CD4-positive, alpha-beta T cell treated with Interferon alpha-2 for 1 hour (primary cell): Measurements from ENCODE around the gene CEP162.
"Not testable (repeated sequence)": the region's sequence is repeated elsewhere in the genome, so short reads cannot be mapped to it uniquely, and the experiment has no call there.

Experiments used
- DNase-seq, 2 donors: peaks; one replicate each; pipeline ENCODE4 v3.0.0-alpha.2; 2020 to 2022

CEP162 gene

GRCh38 chr6:84086545-84087429, 140.7 kb downstream of the CEP162 start:
- no peak for DNase-seq

- no peak for DNase-seq
Measured at GRCh38 chr6:84086056-84086455, 141.4 kb downstream of the CEP162 start.

DNA sequence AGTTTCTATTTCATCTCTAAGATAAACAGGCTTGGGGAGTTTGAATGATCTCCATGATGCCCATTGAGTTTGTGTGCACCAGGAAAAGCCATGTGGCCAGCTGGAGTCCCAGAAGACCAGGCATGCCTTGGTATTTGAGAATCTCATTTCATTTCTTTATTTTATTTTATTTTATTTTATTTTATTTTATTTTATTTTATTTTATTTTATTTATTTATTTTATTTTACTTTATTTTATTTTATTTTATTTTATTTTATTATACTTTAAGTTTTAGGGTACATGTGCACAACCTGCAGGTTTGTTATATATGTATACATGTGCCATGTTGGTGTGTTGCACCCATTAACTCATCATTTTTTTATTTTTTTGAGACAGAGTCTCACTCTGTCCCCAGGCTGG, 142.7 kb downstream of the CEP162 start:
- not testable (repeated sequence) for DNase-seq

DNA sequence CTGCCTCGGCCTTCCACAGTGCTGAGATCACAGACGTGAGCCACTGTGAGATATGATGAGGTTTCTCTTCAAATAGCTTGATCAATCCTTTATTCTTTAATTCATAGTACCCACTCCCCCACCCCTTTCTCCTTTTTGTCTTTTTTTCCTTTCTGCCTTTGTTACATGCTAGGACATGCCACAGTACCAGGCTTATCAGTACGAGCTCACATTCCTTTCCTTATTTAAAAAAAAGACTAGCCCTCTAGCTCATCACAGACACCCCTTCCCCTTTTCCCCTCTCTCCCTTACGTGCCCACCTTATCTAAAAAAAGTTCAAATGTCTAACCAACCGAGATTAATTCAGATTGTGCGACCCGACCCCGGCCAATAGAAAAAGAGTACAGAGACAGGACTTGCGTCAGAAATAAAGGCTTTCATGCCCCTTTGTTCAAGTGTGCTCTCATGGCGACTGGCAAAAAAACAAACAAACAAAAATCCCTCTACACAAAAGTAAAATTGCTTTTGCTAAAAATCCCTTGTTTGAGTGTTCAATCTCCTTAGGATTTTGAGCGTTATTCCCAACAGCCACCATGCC, 144.7 kb downstream of the CEP162 start:
- DNase-seq: no peak

- no peak for DNase-seq
Measured at GRCh38 chr6:84081222-84081621, 146.2 kb downstream of the CEP162 start.

DNA sequence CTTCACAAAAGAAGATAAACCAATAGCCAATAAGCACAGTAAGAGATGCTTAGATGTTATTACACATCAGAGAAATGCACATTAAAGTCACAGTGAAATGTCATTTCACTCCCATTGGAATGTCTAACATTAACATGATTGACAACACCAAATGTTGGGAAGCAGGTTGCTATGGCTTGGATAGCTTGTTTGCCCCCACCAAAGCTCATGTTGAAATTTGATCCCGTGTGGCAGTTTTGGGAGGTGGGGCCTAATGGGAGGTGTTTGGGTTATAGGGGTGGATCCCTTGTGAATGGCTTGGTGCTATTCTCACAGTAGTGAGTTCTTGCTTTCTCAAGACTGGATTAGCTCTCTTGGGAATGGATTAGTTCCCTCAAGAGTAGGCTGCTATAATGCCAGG, 149.1 kb downstream of the CEP162 start:
- no peak for DNase-seq

GRCh38 chr6:84077645-84078044, 149.8 kb downstream of the CEP162 start:
- DNase-seq: no peak

- DNase-seq: no peak
Measured at GRCh38 chr6:84074988-84075781, 152.3 kb downstream of the CEP162 start.
